ENCODE data around the gene STAT5B.
A peak's percentile ranks its signal among the peaks of the same experiment; 100 is the strongest.
"Not testable (repeated sequence)": the region's sequence is repeated elsewhere in the genome, so short reads cannot be mapped to it uniquely, and the experiment has no call there.

Gene STAT5B

GRCh38 chr17:42305543-42306384 is 29.6 kb upstream of the STAT5B start:
- DNase-seq (ENCODE audit: low read depth), result no peak

GRCh38 chr17:42305031-42305330 is 28.8 kb upstream of the STAT5B start:
- not testable (repeated sequence) for DNase-seq (ENCODE audit: low read depth)

GRCh38 chr17:42304187-42305030 is 28.2 kb upstream of the STAT5B start:
- DNase-seq (ENCODE audit: low read depth), result no peak

- DNase-seq (ENCODE audit: low read depth), result no peak
These were observed 27.5 kb upstream of the STAT5B start for GRCh38 chr17:42303694-42304093.

- no peak for DNase-seq (ENCODE audit: low read depth)
These were observed 24.8 kb upstream of the STAT5B start for GRCh38 chr17:42301022-42301421.

GRCh38 chr17:42299913-42300312 is 23.7 kb upstream of the STAT5B start:
- DNase-seq (ENCODE audit: low read depth), result not testable (repeated sequence)

GRCh38 chr17:42299361-42299760 is 23.2 kb upstream of the STAT5B start:
- DNase-seq (ENCODE audit: low read depth), result not testable (repeated sequence)

- DNase-seq (ENCODE audit: low read depth), result not testable (repeated sequence)
These were observed 21.6 kb upstream of the STAT5B start for GRCh38 chr17:42297775-42298174.

- DNase-seq (ENCODE audit: low read depth), result no peak
These were observed 19.8 kb upstream of the STAT5B start for GRCh38 chr17:42296012-42296411.

- no peak for DNase-seq (ENCODE audit: low read depth)
These were observed 18.5 kb upstream of the STAT5B start for GRCh38 chr17:42294469-42295398.

GRCh38 chr17:42291129-42291528 is 14.9 kb upstream of the STAT5B start:
- DNase-seq (ENCODE audit: low read depth), result no peak

- DNase-seq (ENCODE audit: low read depth), result no peak
These were observed 14.4 kb upstream of the STAT5B start for GRCh38 chr17:42290577-42290976.

GRCh38 chr17:42289611-42290181 is 13.5 kb upstream of the STAT5B start:
- DNase-seq (ENCODE audit: low read depth), result no peak

- no peak for DNase-seq (ENCODE audit: low read depth)
These were observed 12.8 kb upstream of the STAT5B start for GRCh38 chr17:42288803-42289610.

GRCh38 chr17:42287977-42288802 is 12.0 kb upstream of the STAT5B start, which contains the start of gene STAT5A:
TSS of gene STAT5A (plus strand) at chr17:42288498. CDS start at chr17:42289412, 914 bp downstream.
- peak; percentile 25 for DNase-seq (ENCODE audit: low read depth)

GRCh38 chr17:42287305-42287976 is 11.2 kb upstream of the STAT5B start:
- DNase-seq (ENCODE audit: low read depth), result no peak

- DNase-seq (ENCODE audit: low read depth), result no peak
These were observed 10.4 kb upstream of the STAT5B start for GRCh38 chr17:42286411-42287221.

- DNase-seq (ENCODE audit: low read depth), result no peak
These were observed 9.3 kb upstream of the STAT5B start for GRCh38 chr17:42285346-42286050.
